HepG2 (cell line): ENCODE data around the gene MPP3. TPM values are rescaled to one million over a fixed set of nuclear protein-coding genes. Genes with fewer than 3 reads are reported as not detected.

ENCODE experiments used
- BORCS8-MEF2B ChIP-seq: sonication (generic); formaldehyde crosslinking; IDR thresholded peaks from 2 replicates; pipeline ENCODE4 v1.8.0; 2022; ENCODE audit warnings: mild to moderate bottlenecking, missing genetic modification reagents
- CBX1 ChIP-seq: IDR thresholded peaks from one replicate; pipeline ENCODE4 v1.6.1; 2016; ENCODE audit warnings: antibody characterized with exemption, low read depth
- ESRRA ChIP-seq: sonication (generic); formaldehyde crosslinking; IDR thresholded peaks from 2 replicates; pipeline ENCODE4 v1.5.1; 2020; ENCODE audit warnings: mild to moderate bottlenecking, low read depth, missing genetic modification reagents
- HNF1A ChIP-seq, 2 experiments: sonication (generic) in 1 of 2; formaldehyde crosslinking in 1 of 2; IDR thresholded peaks; 2 replicates each; pipeline versions ENCODE4 v1.4.0 to v1.6.1; 2016 to 2020; ENCODE audit warnings: borderline replicate concordance in 1 of 2, low read depth in 1 of 2, mild to moderate bottlenecking in 1 of 2, missing genetic modification reagents in 1 of 2
- MAF1 ChIP-seq: sonication (generic); formaldehyde crosslinking; IDR thresholded peaks from 2 replicates; pipeline ENCODE4 v1.5.0; 2020; ENCODE audit warnings: missing genetic modification reagents, borderline replicate concordance
- NPAS2 ChIP-seq: sonication (generic); formaldehyde crosslinking; IDR thresholded peaks from 2 replicates; pipeline ENCODE4 v1.8.0; 2022; ENCODE audit warnings: mild to moderate bottlenecking, missing genetic modification reagents, borderline replicate concordance
- PPARG ChIP-seq: conservative IDR thresholded peaks from 2 replicates; pipeline ENCODE4 v1.6.1; 2016; ENCODE audit warnings: missing biosample characterization, missing genetic modification reagents
- PRDM10 ChIP-seq: sonication (generic); formaldehyde crosslinking; IDR thresholded peaks from 2 replicates; pipeline ENCODE4 v1.4.0; 2020; ENCODE audit warnings: low read depth, missing genetic modification reagents
- PRDM4 ChIP-seq: sonication (generic); formaldehyde crosslinking; IDR thresholded peaks from 2 replicates; pipeline ENCODE4 v1.9.0; 2021; ENCODE audit warnings: missing genetic modification reagents, borderline replicate concordance
- PRMT3 ChIP-seq: sonication (generic); formaldehyde crosslinking; IDR thresholded peaks from 2 replicates; pipeline ENCODE4 v1.8.1; 2022; ENCODE audit warnings: low read depth, mild to moderate bottlenecking, moderate library complexity, missing genetic modification reagents, borderline replicate concordance
- RXRA ChIP-seq: sonication (generic); formaldehyde crosslinking; IDR thresholded peaks from 2 replicates; pipeline ENCODE4 v1.5.1; 2020; ENCODE audit warnings: missing genetic modification reagents
- SRSF1 ChIP-seq: fragments of 200-400 bp; formaldehyde crosslinking; optimal IDR thresholded peaks from 2 replicates; pipeline ENCODE3; 2017; ENCODE audit warnings: mild to moderate bottlenecking, low read depth, low read length, moderate library complexity
- SRSF4 ChIP-seq: fragments of 200-400 bp; formaldehyde crosslinking; IDR thresholded peaks from one replicate; pipeline ENCODE4 v1.6.1; 2018; ENCODE audit warnings: mild to moderate bottlenecking, low read depth, low read length, moderate library complexity; ENCODE audit not compliant: poor library complexity, severe bottlenecking
- ZNF337 ChIP-seq: sonication (generic); formaldehyde crosslinking; IDR thresholded peaks from 2 replicates; pipeline ENCODE4 v1.5.1; 2020; ENCODE audit warnings: missing genetic modification reagents, low read depth, mild to moderate bottlenecking, borderline replicate concordance
- ZNF441 ChIP-seq: sonication (generic); formaldehyde crosslinking; IDR thresholded peaks from 2 replicates; pipeline ENCODE4 v1.7.0; 2021; ENCODE audit warnings: missing genetic modification reagents, borderline replicate concordance
- ZNF513 ChIP-seq: sonication (generic); formaldehyde crosslinking; conservative IDR thresholded peaks from 2 replicates; pipeline ENCODE4 v1.5.0; 2020; ENCODE audit warnings: missing genetic modification reagents
- ZNF878 ChIP-seq: sonication (generic); formaldehyde crosslinking; IDR thresholded peaks from 2 replicates; pipeline ENCODE4 v1.8.1; 2023; ENCODE audit warnings: mild to moderate bottlenecking, missing genetic modification reagents, moderate library complexity
- polyA plus RNA-seq, 8 experiments: library from polyadenylated mRNA; depleted of rRNA in 3 of 8; stranded (reverse) in 7 of 8; unstranded in 1 of 8; fragments of >200 nt; fragmentation: Illumina TruSeq in 4 of 8; extraction: Trizol in 4 of 8; gene quantifications; 2 replicates each; pipeline versions ENCODE4 v1.2.1 to v1.2.3, GENCODE V29; 2011 to 2016; ENCODE audit warnings: low read depth in 4 of 8, missing spikeins in 1 of 8, mixed read lengths in 1 of 8; ENCODE audit not compliant: insufficient read depth in 1 of 8
- total RNA-seq, 5 experiments: library from RNA; depleted of rRNA; stranded (reverse); fragments of >200 nt; fragmentation: Illumina TruSeq; extraction: Trizol; gene quantifications; 2 replicates each; pipeline ENCODE4 v1.2.3, GENCODE V29; 2016; ENCODE audit warnings: low read depth in 1 of 5

Gene MPP3
- total and polyA plus RNA-seq, 2 of the 13 experiments (the other 11 are each of a cell fraction or from before 2014, with no cell fraction given), result 0.91 to 1.8 TPM

GRCh38 chr17:43880420-43880991 lies 47.6 kb upstream of the MPP3 start (continued):
- TF ChIP-seq CBX1, result no peak
- TF ChIP-seq ZNF441 (CRISPR knock-in tag), result no peak
- TF ChIP-seq SRSF4, result no peak
- no peak for TF ChIP-seq PRMT3 (CRISPR knock-in tag)
- no peak for TF ChIP-seq PRDM4
- peak; percentile 43; the same call in 1 of the 2 replicates for TF ChIP-seq BORCS8-MEF2B
- no peak for TF ChIP-seq ZNF878 (CRISPR knock-in tag)
- TF ChIP-seq PPARG, result no peak
- no peak for TF ChIP-seq RXRA
- TF ChIP-seq ESRRA (CRISPR knock-in tag), result no peak
- TF ChIP-seq ZNF513 (CRISPR knock-in tag), result no peak
- no peak for TF ChIP-seq MAF1
- no peak for TF ChIP-seq HNF1A (IDR thresholded peaks at IDR 0.05; ENCODE audit: low read depth)
- TF ChIP-seq HNF1A (CRISPR knock-in tag; IDR thresholded peaks at IDR 0.05; ENCODE audit: borderline replicate concordance), result no peak
- no peak for TF ChIP-seq ZNF337
- no peak for TF ChIP-seq SRSF1
- no peak for TF ChIP-seq NPAS2 (CRISPR knock-in tag)
- no peak for TF ChIP-seq PRDM10 (CRISPR knock-in tag)
